HG03060 (cell line): ENCODE measurements around the gene SNCAIP.
"Not testable (repeated sequence)": the region's sequence is repeated elsewhere in the genome, so short reads cannot be mapped to it uniquely, and the experiment has no call there.

Experiments
- ATAC-seq: cut with Tn5 transposase; IDR thresholded peaks from one replicate; pipeline ENCODE4 v1.9.1; 2021; ENCODE audit warnings: low read depth, moderate number of reproducible peaks; ENCODE audit not compliant: unreplicated experiment

SNCAIP gene

DNA sequence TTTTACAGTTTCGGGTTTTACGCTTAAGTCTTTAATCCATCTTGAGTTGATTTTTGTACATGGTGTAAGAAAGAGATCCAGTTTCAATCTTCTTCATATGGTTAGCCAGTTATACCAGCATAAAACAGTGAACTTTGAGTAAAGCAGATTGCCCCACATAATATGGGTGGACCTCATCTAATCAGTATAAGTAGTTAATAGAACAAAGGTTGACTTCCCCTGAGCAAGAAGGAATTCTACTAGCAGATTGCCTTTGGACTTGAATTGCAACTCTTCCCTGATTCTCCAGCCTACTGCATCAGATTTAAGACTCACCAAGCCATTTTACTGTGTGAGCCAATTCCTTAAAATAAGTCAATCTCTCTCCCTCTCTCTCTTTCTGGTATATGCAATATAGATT, 173.2 kb downstream of the SNCAIP start:
- ATAC-seq: no peak

DNA sequence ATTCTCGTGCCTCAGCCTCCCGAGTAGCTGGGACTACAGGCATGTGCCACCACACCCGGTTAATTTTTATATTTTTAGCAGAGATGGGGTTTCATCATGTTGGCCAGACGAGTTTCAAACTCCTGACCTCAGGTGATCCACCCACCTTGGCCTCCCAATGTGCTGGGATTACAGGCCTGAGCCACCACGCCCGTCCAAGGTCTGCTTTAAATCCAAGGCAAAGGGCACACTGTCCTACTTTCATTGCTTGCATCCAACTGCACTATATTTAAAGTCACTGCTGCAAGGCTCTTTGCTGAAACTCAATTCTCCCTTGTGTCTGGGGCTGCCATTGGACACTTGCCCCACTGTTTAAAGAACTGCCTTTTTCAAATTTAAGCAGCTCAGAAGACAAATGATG, 174.6 kb downstream of the SNCAIP start:
- ATAC-seq: not testable (repeated sequence)

DNA sequence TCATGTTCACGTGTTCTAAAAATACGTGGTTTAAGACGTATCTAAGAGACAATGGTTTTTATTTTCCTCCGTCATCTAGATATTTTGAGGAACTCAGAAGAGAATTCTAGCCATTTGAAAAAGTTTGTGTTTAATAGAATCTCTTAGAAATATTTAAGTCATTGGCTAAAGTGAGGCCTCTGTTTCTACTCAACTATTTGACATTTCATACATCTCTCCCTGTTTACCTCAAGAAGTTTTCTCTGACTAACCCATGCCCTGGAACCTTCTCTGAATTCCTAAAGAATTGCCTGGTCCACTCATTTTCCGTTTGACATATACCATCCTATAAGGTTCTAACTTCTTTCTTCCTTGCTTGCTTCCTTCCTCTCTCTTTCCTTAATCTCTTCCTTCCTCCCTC, 178.7 kb downstream of the SNCAIP start:
- no peak for ATAC-seq

DNA sequence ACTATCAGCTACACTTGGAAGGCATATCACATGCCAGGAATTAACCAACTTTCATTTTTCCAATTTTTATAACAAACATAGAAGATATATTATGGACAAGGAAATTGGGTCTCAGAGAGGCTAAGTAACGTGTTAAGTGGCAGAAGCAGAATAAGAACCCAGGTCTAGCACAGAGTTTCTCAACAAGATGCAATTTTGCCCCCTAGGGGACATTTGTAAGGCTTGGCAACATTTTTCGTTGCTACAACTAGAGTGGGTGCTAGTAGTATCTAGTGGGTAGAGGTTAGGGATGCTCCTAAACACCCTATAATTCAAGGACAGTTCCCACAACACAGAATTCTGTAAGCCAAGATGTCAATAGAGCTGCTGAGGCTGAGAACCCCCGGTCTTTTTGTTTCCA, 180.6 kb downstream of the SNCAIP start:
- no peak for ATAC-seq

DNA sequence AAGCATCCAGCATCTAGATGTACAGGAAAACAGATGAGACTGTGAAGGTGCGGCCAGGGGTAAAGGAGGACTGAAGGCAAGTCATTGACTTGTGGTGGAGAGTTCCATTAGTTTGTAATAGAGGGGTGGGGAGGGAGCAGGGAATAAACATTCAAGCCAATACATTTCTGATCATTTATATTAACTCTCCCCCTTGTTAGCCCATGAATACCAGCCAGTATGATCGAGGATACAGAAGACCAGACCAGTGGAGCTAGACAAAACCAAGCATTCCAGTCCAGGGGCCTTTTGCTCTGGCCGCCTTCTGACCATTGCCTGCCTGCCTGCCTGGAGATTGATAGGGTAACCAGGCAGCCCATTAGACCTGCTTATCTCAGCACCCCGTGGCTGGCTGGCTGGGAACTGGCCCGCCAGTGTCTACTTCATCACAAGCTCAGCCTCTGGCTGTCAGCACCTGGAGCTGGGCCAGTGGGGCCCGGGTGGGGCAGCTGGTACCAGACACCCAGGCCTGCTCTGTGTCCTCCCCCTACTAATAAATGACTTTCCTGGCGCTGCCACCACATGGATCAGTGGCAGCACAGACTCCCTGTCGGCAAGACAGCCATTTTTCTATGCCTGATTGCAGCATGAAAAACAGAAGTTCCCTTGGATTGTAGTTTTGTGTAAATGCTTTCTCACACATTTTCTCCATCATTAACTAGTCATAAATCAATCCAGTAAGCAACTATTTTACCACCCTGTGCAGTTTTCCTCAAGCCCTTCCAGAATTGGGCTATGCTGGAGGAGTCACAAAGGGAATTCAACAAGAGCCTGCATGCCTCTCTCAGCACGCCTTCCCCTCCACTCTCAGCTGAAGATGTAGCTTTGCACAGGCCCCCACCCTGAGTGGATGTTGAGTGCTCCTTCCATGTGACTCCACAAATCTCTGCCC, 181.3 kb downstream of the SNCAIP start:
- ATAC-seq: no peak

DNA sequence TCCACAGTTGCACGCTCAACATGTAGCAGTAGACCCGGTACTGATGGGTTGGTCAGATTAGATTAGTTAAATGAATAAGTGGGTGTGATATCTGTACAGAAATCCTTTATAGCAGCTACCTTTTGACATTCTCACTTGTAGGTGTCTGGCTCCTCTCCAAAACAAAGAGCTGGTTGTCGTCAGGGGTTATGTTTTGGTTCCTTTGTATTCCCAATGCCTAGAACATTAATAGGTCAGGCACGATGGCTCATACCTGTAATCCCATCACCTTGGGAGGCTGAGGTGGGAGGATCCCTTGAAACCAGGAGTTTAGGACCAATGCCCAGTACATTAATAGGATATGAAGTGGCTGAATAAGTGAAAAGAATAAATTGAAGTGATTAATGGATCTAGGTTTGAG, 182.1 kb downstream of the SNCAIP start:
- ATAC-seq: no peak

DNA sequence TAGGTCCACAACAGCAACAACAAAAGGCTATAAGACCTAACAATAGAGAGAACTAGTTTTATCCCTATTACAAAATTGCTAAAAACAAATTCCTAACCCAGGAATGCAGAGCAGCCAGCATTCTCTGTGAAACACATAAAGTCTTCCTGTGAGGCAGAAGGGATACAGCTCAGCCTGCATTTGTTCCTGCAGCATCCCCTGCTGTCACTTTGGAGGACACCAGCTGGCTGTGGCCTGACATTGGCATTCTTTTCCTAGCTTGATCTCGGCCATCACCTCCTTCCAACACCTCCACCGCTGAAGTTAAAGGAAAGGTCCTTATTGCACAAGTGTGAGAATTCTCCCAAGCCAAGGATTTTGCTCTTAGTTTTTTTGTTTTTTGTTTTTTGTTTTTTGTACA, 186.1 kb downstream of the SNCAIP start:
- no peak for ATAC-seq

DNA sequence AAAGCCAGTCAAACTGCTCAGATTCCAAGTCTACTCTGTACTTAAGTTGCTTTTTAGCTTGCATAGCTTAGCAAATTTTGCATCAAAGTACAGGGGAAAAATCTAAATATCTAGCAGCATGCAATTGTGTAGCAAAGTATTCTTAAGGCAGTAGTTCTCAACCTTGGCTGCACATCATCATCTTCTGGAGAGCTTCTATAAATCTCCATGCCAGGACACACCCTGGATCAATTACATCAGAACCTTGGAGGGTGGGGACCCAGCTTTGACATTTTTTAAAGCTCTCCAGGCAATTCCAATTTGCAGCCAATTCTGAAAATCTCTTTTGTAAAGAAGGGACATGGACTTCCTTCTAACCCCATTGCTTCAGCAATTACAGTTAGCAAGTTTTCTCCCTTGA, 187.5 kb downstream of the SNCAIP start:
- no peak for ATAC-seq

DNA sequence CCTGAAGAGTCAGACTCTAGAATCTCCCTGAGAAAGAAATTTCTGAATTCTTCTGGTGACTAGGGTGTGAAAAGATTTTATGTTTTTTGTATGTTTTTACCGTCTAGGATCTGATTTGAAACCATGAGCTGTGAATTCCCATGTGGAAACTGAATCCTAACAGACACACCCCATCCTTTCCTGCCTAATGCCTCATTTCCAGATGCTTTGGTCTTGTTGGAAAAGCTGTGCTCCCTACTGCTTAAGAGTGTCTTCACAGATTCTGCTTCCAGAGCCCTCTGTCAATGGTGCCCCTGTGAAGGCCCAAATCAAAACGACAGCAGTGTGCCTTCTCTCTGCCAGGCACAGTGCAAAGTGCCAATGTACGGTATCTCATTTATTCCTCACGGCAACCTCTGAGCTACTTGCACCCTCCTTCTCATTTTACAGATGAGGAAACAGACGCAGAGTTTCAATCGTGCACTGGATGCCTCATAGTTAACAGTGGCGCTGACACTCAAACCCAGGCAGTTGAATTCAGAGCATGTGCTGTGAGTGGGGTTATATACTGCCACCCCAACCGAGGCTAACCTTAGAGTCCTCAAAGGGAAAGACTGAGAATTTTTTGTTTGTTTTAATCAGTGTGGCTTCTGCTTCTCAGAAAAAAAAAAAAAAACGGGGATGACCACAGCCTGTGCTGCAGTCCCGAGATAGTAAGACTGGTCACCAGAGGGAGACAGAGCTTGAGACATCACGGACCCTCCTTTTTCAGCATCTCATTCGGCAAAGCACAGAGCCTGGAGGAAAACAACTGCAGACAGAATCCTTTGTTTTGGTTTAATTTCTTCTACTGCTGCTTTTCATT, 188.4 kb downstream of the SNCAIP start:
- no peak for ATAC-seq

DNA sequence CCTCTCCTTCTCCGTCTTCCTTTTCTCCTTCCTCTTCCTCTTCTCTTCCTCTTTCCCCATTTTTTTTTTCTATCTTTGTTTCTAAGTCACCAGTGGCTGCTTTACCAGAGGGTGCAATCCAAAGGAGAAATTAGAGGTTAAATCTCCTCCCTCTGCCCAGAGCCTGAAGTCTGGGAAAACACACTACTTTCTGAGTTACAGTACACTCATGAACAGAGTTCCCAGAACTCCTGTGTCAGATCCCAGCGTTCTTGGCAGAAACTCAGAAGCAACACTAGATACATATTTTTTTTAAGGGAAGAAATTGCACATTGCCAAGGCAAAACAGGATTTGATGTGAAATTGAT, 189.0 kb downstream of the SNCAIP start:
- no peak for ATAC-seq

DNA sequence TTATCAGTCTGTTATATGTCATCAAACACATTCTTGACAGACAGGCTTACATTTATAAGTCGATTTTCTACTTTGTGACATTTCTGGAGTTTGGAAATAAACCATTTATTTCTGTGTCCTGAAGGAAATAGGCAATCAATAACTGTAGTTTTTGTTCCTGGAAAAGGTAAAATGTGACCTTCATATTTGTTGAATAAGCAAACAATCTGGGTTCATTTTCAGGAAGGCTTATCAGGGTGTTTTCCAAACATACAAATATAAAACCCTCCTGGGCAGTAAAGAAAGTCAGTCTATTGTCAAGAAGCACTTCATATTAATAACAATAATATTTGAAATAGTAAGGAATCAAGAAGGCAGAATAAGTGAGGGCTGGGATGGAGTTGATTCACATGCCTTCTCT, 195.0 kb downstream of the SNCAIP start:
- no peak for ATAC-seq

DNA sequence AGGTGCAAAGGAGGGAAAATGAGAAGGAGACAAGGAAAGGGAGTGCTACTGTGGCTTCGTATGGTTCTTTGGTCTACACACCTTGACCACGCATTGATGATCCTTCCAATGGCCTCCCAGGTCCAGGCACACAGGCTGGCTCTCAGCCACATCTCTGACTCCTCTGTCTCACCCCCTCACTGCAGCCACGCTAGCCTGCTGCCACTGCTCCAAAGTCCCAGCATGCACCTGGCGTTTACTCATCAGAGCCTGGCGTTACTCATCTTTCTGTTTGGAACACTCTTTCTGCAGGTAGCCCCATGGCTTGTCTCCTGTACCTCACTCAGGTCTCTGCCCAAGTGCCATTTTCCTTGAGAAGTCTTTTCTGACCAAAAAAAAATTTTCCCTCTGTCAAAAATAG, 195.5 kb downstream of the SNCAIP start:
- ATAC-seq: no peak

DNA sequence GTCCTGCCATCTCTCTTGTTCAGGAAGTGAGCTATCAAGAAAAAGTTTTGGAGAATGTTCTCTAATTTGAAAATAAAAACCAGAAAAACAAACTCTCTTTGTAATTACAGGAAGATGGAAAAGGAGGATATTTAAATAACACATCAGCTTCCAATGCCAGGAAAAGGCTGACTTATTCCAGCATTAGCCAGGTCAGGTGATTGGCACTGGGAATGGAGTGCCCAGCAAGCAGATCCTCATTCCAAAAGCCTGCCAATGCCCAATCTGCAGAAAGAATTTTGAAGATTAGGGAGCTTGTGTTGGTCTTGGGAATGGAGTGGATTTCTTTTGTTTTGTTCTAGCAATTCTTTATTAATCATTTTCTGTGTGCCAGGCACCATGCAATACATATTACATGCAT, 196.6 kb downstream of the SNCAIP start:
- no peak for ATAC-seq
